Stimulated activated CD8-positive, alpha-beta memory T cell treated with anti-CD3 and anti-CD28 coated beads, Interleukin-12 subunit alpha, Interleukin-12 subunit beta, amount 100 ng/mL, for 24 hours (primary cell): ENCODE measurements around the gene ITGAV.
"Not testable (repeated sequence)": the region's sequence is repeated elsewhere in the genome, so short reads cannot be mapped to it uniquely, and the experiment has no call there.

Experiments used
- DNase-seq: peaks from one replicate; pipeline ENCODE4 v3.0.0-alpha.2; 2020; ENCODE audit errors: extremely low read depth

ITGAV gene

GRCh38 chr2:186589612-186590349, at the start of gene ITGAV:
Gene ITGAV (plus strand): TSS chr2:186590056. CDS start chr2:186590339, 283 bp downstream.
- peak; percentile 65 for DNase-seq

- DNase-seq: no peak
These were observed 48.9 kb upstream of the ITGAV start for GRCh38 chr2:186540941-186541340.

- no peak for DNase-seq
These were observed 47.9 kb upstream of the ITGAV start for GRCh38 chr2:186542002-186542401.

GRCh38 chr2:186543561-186544131, 46.2 kb upstream of the ITGAV start:
- DNase-seq: no peak

GRCh38 chr2:186544255-186544675, 45.6 kb upstream of the ITGAV start:
- DNase-seq: no peak

- no peak for DNase-seq
These were observed 43.0 kb upstream of the ITGAV start for GRCh38 chr2:186546846-186547245.

GRCh38 chr2:186551323-186552050, 38.4 kb upstream of the ITGAV start:
- DNase-seq: no peak

GRCh38 chr2:186554429-186554828, 35.4 kb upstream of the ITGAV start:
- DNase-seq: no peak

- DNase-seq: no peak
These were observed 34.8 kb upstream of the ITGAV start for GRCh38 chr2:186554850-186555671.

- DNase-seq: no peak
These were observed 31.2 kb upstream of the ITGAV start for GRCh38 chr2:186558512-186559276.

DNA sequence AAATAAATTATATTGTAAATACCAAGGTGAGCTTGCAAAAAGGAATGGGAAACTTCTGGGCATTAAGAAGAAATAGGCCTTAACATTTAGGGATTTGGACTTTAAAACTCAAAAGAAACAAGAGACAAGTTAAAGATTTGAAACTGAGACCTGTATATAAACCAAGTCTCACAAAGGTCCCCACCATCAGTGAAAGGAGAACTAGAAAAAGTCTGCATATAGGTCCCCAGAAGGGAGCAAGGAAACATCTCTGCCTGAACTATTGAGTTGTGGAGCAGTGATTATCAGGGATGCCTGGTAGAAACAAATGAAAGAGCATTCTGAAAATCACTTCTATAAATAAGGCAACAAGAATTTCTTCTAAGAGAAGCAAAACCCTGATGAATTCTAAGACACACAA, 30.5 kb upstream of the ITGAV start:
- no peak for DNase-seq

GRCh38 chr2:186559848-186560247, 30.0 kb upstream of the ITGAV start:
- DNase-seq: no peak

- no peak for DNase-seq
These were observed 29.6 kb upstream of the ITGAV start for GRCh38 chr2:186560254-186560653.

DNA sequence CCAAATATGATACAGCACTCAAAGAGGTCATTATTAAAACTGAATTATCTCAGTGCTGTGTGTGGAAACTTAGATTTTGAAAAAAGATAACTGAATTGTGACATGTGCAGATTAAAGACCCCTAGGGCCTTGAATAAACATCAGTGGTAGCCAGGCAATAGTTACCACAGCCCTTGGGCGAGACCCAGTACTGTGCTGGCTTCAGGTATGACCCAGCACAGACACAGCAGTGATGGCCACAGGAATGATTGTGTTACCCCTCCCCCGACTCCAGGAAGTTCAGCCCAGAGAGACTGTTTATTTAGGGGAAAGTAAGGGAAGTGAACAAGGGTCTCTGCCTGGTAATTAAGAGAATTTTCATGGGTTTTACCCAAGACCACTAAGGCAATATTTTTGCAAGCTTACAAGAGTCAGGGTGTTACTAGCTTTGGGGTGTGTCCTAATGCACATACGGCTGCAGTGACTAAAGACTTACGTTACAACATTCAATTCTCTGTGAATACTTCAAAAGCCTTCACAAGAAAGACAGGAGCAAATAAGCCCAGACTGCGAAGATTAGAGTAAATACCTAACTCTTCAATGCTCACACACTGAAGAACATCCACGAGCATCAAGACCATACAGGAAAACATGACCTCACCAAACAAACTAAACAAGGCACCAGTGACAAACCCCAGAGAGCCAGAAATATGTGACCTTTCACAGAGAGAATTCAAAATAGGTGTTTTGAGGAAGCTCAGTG, 28.2 kb upstream of the ITGAV start:
- DNase-seq: no peak

DNA sequence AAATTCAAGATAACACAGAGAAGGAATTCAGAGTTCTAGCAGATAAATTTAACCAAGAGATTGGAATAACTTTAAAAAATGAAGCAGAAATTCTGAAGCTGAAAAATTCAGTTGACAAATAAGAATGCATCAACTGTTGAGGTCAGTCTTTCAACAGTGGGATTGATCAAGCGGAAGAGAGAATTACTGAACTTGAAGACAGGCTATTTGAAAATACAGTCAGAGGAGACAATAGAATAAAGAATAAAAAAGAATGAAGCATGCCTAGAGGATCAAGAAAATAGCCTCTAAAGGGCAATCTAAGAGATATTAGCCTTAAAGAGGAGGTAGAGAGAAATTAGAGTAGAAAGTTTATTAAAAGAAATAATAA, 27.7 kb upstream of the ITGAV start:
- DNase-seq: no peak

GRCh38 chr2:186568600-186568999, 21.3 kb upstream of the ITGAV start:
- not testable (repeated sequence) for DNase-seq

DNA sequence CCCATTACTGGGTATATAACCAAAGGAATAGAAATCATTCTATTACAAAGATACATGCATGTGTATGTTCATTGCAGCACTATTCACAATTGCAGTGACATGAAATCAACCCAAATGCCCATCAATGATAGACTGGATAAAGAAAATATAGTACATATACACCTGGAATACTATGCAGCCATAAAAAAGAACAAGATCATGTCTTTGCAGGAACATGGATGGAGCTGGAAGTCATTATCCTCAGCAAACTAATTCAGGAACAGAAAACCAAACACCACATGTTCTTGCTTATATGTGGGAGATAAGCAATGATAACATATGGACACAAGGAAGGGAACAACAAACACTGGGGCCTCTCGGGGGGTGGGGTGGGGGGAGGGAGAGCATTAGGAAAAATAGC, 20.7 kb upstream of the ITGAV start:
- DNase-seq: not testable (repeated sequence)

GRCh38 chr2:186569897-186570296, 20.0 kb upstream of the ITGAV start:
- no peak for DNase-seq

GRCh38 chr2:186570604-186571003, 19.3 kb upstream of the ITGAV start:
- no peak for DNase-seq

DNA sequence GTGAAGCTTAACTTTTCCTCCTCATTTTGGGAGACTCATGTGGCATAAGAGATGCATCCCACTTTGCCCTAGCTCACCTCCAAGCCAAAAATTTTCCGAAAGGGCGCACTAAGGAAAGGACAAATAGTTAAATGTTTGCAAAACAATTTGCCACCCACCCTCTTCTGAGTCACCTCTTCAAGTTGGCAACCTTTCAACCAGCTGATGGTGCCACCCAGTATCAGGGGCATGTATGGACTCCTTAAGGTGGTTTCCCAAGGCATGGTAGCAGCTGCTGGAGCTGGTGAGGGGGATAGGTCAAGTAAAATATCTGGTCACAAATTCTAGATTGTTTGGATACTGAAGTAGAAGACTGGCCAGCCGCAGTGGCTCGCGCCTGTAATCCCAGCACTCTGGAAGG, 17.2 kb upstream of the ITGAV start:
- no peak for DNase-seq

DNA sequence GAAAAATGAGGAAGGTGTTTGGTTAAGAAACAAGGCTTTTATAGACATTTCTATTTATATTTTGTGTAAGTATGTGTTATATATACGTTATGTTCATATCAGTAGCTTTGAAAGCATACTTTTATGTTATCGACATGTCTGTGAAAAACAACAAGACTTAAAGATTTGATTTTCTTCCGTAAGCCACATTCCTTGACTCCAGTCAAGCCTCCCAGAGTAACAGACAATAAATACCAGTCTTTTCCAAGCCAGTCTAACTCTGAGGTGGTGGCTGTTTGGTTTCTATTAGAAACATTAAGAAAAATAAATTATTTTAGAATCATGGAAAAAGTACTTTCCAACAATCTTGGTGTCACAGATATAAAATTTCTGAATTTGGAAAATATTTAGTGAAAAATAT, 16.3 kb upstream of the ITGAV start:
- DNase-seq: no peak
